Colonic mucosa (tissue), 4 donors: ENCODE results near the gene STIM1. TPM values are rescaled to one million over a fixed set of nuclear protein-coding genes. Genes with fewer than 3 reads are reported as not detected.
A peak's percentile ranks its signal among the peaks of the same experiment; 100 is the strongest.

Experiments
- DNase-seq: peaks from one replicate; pipeline ENCODE4 v3.0.0-alpha.2; 2020
- H3K27ac ChIP-seq: fragments of 200-600 bp; one replicate; pipeline ENCODE4 v1.8.0; 2021
- H3K27me3 ChIP-seq: fragments of 200-600 bp; one replicate; pipeline ENCODE4 v1.8.0; 2021
- H3K36me3 ChIP-seq: fragments of 200-600 bp; one replicate; pipeline ENCODE4 v1.8.0; 2021
- H3K4me1 ChIP-seq: fragments of 200-600 bp; one replicate; pipeline ENCODE4 v1.8.0; 2021; ENCODE audit warnings: mild to moderate bottlenecking
- H3K4me3 ChIP-seq: fragments of 200-600 bp; one replicate; pipeline ENCODE4 v1.8.0; 2021
- H3K9ac ChIP-seq, 2 donors: one replicate each; pipeline ENCODE4 v1.7.0; 2013; ENCODE audit warnings: control low read depth in 2 of 2, low read depth in 2 of 2, low read length in 2 of 2
- H3K9me3 ChIP-seq: fragments of 200-600 bp; one replicate; pipeline ENCODE4 v1.8.0; 2021
- CTCF ChIP-seq: fragments of 200-600 bp; IDR thresholded peaks from one replicate; pipeline ENCODE4 v1.8.0; 2022; ENCODE audit warnings: antibody characterized with exemption, mild to moderate bottlenecking
- intact Hi-C: fragments of 100-400 bp; cut with DNase I; formaldehyde crosslinking; loops from one replicate; pipeline ENCODE4 v1.14.1; 2022
- total RNA-seq, 2 donors: library from RNA; stranded (reverse); fragmentation: NEBNext Ultra II Directional in 1 of 2; extraction: Animal tissue kit (Norgen Biotek cat#: 25700) in 1 of 2; gene quantifications; one replicate each; pipeline ENCODE4 v1.2.1, GENCODE V29; 2021
- donor health status: healthy.
- donor health status: DM: no; HTN: no; CAD: no.
- donor health status: DM: no; HTN: no; CAD: no.

Gene STIM1
- total RNA-seq, result 10 to 100 TPM; 39.1 to 56.8 TPM

GRCh38 chr11:3854977-3855807 is at the start of gene STIM1:
TSS of gene STIM1 (plus strand) at chr11:3855664. CDS start at chr11:3856271, 607 bp downstream.
- DNase-seq, result peak; percentile 98
- H3K4me3 ChIP-seq, result peak within 1 kb of the TSS; percentile 63
- H3K27me3 ChIP-seq, result no peaks in the 10 kb centered on the region
- TF ChIP-seq CTCF, result peak; percentile 95
- no peaks in the 10 kb centered on the region for H3K36me3 ChIP-seq
- peak within 1 kb of the TSS; percentile 91 to 95 for H3K9ac ChIP-seq
- no peaks in the 10 kb centered on the region for H3K9me3 ChIP-seq
- H3K27ac ChIP-seq, result peak within 1 kb of the TSS; percentile 87
- intact Hi-C loops, result loop anchor here (5.0 kb wide), 1 partner anchor 102 kb away; no protein-coding TSS in a partner anchor
- H3K4me1 ChIP-seq, result peaks cover 24% of the 10 kb centered on the region

DNA sequence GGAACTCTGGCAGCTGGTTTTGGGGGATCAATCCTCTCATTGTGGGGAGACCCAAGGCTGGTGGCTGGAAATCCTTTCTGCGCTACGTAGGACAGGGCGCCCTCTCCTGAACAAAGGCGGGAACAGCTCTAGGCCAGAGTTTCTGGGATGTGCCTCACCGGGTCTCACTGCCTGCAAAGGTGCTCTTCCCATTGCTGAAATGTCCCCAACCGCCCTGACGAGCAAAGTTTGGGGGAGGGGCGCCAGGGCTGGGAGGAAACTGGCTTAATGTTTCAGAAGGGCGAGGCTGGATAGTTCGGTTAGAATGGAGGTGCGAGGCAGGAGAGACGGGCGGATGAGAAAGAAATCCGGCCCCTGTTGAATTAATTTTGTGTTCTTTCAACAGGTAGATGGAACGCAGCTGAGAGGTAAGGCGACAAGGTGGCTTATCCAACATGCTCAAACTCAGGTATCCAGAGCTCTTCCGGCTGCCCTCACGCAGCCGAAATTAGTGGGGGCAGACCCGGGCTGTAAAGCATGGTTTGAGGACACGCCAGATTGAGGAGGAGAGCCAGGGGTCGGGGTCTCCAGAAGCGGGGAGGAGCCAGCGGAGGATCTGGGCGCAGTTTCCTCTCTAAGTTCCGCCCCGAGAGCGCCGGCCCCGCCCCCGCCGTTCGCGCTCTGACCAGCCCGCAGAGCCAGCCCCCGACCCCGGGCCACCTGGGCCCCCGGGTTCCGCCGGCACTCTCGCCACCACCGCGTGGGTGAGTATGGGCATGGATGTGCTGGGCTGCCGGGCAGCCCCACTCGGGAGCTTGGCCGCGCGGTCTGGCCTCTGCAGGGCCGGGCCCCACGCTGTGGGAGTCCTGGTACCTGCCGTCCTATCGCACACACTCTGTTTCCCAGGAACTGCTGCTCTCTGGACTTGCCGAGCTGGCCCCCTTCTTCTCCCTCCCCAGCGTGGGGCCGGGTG is 47.3 kb upstream of the STIM1 start, which contains the start of gene PGAP2:
Gene PGAP2, plus strand, starts transcription at position 652 of the 952 bp plus-strand sequence. CDS start 2,700 bp downstream, outside the sequence.
- intact Hi-C loops, result no loop called here
- H3K27me3 ChIP-seq, result no peaks in the 10 kb centered on the region

DNA sequence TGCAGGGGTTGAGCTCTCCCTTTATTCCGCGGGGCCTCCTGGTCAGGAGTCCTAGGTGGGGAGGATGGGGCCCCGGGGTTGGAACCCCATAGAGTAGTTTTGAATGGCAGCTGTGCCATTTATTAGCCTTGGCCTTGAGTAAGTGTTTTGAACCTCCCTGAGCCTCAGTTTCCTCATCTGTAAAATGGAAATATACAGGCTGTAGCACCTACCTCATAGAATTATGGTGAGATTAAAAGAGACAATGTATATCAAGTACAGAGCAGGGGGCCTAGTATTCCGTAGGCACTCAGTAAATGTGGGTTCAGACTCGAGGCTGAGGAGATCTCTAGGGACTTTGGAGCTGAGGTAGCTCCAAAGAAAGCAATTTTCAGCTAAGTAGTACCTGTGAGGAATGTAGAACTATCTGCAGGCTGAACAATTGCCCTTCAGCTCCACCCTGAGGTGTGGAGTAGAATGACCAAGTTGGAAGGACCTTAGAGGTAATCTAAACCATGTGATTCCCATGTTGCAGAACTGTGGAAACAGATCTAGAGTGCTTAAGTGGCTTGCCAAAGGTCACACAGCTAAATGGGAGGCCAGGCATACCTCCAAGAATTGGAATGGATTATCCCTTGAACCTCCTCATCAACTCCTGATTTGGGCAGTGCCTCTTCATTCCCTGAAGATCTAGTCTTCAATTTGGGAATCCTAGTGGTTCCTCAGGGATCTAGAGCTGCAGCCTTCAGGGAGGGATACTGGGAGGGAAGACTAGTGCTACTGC is 46.4 kb upstream of the STIM1 start:
- intact Hi-C loops, result no loop called here
- Histone ChIP-seq H3K4me3 (peak overlapping the region; percentile 78), H3K27ac (peak overlapping the region; percentile 27), H3K9ac (peak overlapping the region; percentile 86 to 87), H3K4me1 (peaks cover 4% of the 10 kb centered on the region), H3K27me3 (no peaks in the 10 kb centered on the region), H3K36me3 (no peaks in the 10 kb centered on the region), H3K9me3 (no peaks in the 10 kb centered on the region)
- TF ChIP-seq CTCF, result peak; percentile 36
- DNase-seq, result peak; percentile 68

More for the DNA sequence above, 47.3 kb upstream of the STIM1 start, which contains the start of gene PGAP2:
- Histone ChIP-seq H3K27ac (peak within 1 kb of the TSS; percentile 27), H3K4me1 (peaks cover 4% of the 10 kb centered on the region), H3K9me3 (no peaks in the 10 kb centered on the region), H3K9ac (peak within 1 kb of the TSS; percentile 86 to 87), H3K36me3 (no peaks in the 10 kb centered on the region), H3K4me3 (peak within 1 kb of the TSS; percentile 78)
- DNase-seq, result peak; percentile 81
- TF ChIP-seq CTCF, result peak; percentile 72

- Histone ChIP-seq H3K9ac (peak overlapping the region in 1 of 2 donors; percentile 86), H3K36me3 (no peaks in the 10 kb centered on the region), H3K27ac (no peak overlapping the region), H3K4me3 (no peak overlapping the region), H3K9me3 (no peaks in the 10 kb centered on the region), H3K4me1 (peaks cover 4% of the 10 kb centered on the region), H3K27me3 (no peaks in the 10 kb centered on the region)
- no peak for TF ChIP-seq CTCF
- DNase-seq, result no peak
- intact Hi-C loops, result no loop called here
These were observed 45.9 kb upstream of the STIM1 start for GRCh38 chr11:3809624-3809928.

DNA sequence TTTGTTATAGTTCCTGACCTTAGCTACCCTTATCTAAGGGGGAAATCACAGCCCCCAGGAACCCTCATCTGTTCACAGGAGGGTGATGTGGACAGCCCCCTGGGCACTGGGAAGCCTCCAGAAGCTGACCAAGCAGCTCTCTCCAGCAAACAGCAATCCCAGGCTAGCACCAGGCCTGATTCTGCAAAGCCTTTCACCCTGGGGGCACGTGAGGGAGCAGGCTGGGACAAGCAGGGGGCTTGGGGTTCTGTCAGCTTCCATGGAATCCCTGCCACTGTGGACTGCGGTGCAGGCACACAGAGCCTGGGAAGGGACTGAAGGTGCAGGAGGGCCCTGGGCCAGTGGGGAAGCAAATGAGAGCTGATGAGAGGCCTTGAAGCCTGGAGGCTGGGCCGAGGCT is 45.0 kb upstream of the STIM1 start:
- Histone ChIP-seq H3K27ac (no peak overlapping the region), H3K4me3 (no peak overlapping the region), H3K9me3 (no peaks in the 10 kb centered on the region), H3K27me3 (no peaks in the 10 kb centered on the region), H3K4me1 (peaks cover 4% of the 10 kb centered on the region), H3K36me3 (no peaks in the 10 kb centered on the region), H3K9ac (no peak overlapping the region)
- TF ChIP-seq CTCF, result no peak
- no peak for DNase-seq
- intact Hi-C loops, result no loop called here
